Skeletal muscle tissue (tissue), 4 donors: Measurements from ENCODE around the gene XIRP1. TPM values are rescaled to one million over a fixed set of nuclear protein-coding genes. Genes with fewer than 3 reads are reported as not detected.

ENCODE experiments used
- H3K27ac ChIP-seq: one replicate; pipeline ENCODE4 v1.7.0; 2013; ENCODE audit warnings: mild to moderate bottlenecking, low read depth, low read length, inconsistent platforms
- H3K27me3 ChIP-seq, 3 donors: one replicate each; pipeline ENCODE4 v1.7.0; 2013; ENCODE audit warnings: low read length in 3 of 3; ENCODE audit not compliant: control insufficient read depth in 3 of 3, insufficient read depth in 3 of 3
- H3K36me3 ChIP-seq, 3 donors: one replicate each; pipeline ENCODE4 v1.7.0; 2013; ENCODE audit warnings: low read length in 3 of 3; ENCODE audit not compliant: control insufficient read depth in 3 of 3, insufficient read depth in 3 of 3
- H3K4me1 ChIP-seq, 3 donors: one replicate each; pipeline ENCODE4 v1.7.0; 2013; ENCODE audit warnings: low read length in 3 of 3, mild to moderate bottlenecking in 3 of 3; ENCODE audit not compliant: control insufficient read depth in 3 of 3, insufficient read depth in 3 of 3
- H3K4me3 ChIP-seq, 3 donors: one replicate each; pipeline ENCODE4 v1.7.0; 2013; ENCODE audit warnings: low read length in 3 of 3
- H3K9ac ChIP-seq, 3 donors: one replicate each; pipeline ENCODE4 v1.7.0; 2013; ENCODE audit warnings: low read length in 3 of 3, mild to moderate bottlenecking in 3 of 3, moderate library complexity in 2 of 3, low read depth in 1 of 3
- H3K9me3 ChIP-seq, 3 donors: one replicate each; pipeline ENCODE4 v1.7.0; 2013; ENCODE audit warnings: low read length in 3 of 3; ENCODE audit not compliant: control insufficient read depth in 3 of 3
- total RNA-seq: library from RNA; depleted of rRNA; stranded (reverse); fragments of >200 nt; gene quantifications from one replicate; pipeline ENCODE4 v1.2.3, GENCODE V29; 2014
- donor health status: Osteomylitis.

The XIRP1 gene
- total RNA-seq, 1 donor from 2014 or later: 30.8 TPM

DNA sequence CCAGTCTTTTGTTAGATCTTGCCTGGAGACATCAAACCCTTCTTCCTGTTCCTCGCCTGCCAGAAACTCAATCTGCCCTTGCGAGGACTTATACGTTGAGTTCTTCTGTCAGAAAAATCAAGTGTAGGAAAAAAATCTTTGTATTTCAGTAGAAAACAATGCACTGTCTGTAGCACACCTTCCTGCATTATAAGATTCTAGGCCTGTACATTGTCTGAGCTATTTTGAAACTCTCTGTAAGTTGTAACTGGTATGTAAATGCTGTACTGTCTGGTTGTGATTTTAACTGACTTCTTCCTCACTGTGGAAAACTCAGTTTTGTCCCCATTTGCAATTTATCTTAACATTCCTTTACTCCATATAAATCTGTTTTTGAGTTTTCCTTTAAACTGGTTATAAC is 17.7 kb upstream of the XIRP1 start:
- H3K4me1 ChIP-seq: peaks cover 3 to 4% (median 3%) of the 10 kb centered on the region in 3 donors
- no peak overlapping the region for H3K9ac ChIP-seq
- H3K4me3 ChIP-seq: no peak overlapping the region
- no peaks in the 10 kb centered on the region for H3K27me3 ChIP-seq
- H3K27ac ChIP-seq: no peak overlapping the region
- no peaks in the 10 kb centered on the region for H3K36me3 ChIP-seq
- no peaks in the 10 kb centered on the region for H3K9me3 ChIP-seq

DNA sequence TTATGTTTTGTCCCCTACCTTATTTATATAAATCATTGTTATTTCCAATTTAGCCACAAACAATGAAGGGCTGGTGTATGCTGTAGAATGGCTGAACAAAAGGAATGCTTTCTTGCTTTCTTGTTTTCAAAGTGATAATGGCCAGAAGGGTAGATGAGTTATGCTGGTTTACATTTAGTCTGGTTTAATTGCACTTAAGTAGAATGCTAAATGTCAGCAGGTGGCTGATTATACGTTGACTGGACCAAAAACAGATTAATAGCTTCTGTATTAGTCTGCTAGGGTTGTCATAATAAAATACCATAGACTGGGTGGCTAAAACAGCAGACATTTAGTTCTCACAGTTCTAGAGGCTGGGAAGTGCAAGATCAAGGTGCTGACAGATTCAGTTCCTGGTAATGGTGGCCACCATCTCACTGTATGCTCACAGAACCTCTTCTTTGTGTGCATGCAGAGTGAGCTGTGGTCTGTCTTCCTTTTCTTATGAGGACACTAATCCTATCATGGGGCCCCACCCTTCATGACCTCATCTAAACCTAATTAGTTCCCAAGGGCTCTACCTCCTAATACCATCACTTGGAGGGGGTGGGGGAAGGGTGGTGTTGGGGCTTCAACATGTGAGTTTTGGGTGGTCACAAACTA is 17.1 kb upstream of the XIRP1 start:
- peaks cover 3 to 4% (median 3%) of the 10 kb centered on the region in 3 donors for H3K4me1 ChIP-seq
- H3K27ac ChIP-seq: no peak overlapping the region
- no peaks in the 10 kb centered on the region for H3K27me3 ChIP-seq
- no peak overlapping the region for H3K4me3 ChIP-seq
- no peaks in the 10 kb centered on the region for H3K9me3 ChIP-seq
- no peaks in the 10 kb centered on the region for H3K36me3 ChIP-seq
- no peak overlapping the region for H3K9ac ChIP-seq

DNA sequence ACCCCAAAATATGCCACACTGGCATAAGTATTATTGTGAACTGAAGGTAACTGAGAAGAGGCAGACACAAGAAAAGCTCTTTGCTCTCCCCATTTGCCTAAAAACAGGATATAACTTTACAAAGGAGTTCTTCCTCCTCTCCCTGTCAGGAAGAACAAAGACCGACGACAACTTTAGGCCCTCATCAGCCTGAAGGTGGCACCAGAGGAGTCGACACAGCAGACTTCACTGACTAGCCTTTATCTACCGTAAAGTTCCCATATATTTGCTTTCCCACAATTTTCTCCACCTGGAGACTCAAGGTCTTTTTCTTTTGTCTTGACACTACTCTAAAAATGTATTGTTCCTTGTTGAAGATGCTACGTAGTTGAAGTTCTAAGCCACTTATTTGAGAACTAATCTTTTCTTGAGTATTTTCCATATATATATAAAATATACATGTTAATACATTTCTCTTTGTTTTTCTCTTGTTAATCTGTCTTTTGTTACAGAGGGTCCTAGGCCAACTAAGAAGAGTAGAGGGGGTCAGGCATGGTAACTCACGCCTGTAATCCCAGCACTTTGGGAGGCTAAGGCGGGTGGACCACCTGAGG is 16.2 kb upstream of the XIRP1 start:
- no peaks in the 10 kb centered on the region for H3K27me3 ChIP-seq
- H3K27ac ChIP-seq: no peak overlapping the region
- peaks cover 3 to 4% (median 3%) of the 10 kb centered on the region in 3 donors for H3K4me1 ChIP-seq
- peak overlapping the region in 1 of 3 donors; percentile 2 for H3K9ac ChIP-seq
- H3K4me3 ChIP-seq: no peak overlapping the region
- H3K36me3 ChIP-seq: no peaks in the 10 kb centered on the region
- H3K9me3 ChIP-seq: no peaks in the 10 kb centered on the region

DNA sequence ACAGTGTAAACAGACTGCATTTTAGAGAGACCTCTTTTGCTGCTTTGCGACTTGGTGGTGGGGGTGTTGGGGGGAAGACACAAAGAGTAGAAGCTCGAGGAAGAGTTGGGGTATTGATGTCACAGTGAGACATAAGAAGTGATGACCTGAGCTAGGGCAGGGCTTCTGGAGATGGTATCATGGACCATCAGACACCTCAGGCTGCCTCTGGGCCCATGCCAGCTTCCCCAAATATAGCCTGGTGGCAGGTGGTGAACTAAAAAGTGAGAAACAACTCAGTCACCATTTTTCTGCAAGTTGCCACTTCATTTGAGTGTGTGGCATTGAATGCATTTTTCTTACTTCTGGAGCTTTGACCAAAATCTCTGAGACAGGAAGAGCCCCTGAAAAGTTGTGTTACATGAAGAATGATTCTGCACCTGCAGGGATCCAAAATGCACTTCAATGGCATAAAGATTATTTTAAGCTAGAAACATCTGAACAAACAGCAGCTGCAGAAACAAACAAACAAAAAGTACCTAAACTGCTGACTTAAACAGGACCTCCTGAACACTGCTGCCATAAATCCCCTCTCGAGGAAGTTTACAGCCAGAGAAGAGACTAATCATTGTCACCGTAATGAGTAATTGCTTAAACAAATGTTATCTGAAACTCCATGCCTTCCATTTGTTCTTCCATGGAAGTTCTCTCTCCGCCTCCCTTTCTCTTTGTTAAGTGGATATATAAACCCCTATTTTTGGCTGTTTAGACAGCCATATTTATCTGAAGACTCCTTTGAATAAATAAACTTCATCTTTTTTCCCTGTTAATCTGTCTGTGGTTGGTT is 15.2 kb upstream of the XIRP1 start:
- Histone ChIP-seq H3K4me1 (peaks cover 3 to 4% (median 3%) of the 10 kb centered on the region in 3 donors), H3K4me3 (no peak overlapping the region), H3K27ac (no peak overlapping the region), H3K9ac (no peak overlapping the region), H3K9me3 (no peaks in the 10 kb centered on the region), H3K27me3 (no peaks in the 10 kb centered on the region), H3K36me3 (no peaks in the 10 kb centered on the region)

DNA sequence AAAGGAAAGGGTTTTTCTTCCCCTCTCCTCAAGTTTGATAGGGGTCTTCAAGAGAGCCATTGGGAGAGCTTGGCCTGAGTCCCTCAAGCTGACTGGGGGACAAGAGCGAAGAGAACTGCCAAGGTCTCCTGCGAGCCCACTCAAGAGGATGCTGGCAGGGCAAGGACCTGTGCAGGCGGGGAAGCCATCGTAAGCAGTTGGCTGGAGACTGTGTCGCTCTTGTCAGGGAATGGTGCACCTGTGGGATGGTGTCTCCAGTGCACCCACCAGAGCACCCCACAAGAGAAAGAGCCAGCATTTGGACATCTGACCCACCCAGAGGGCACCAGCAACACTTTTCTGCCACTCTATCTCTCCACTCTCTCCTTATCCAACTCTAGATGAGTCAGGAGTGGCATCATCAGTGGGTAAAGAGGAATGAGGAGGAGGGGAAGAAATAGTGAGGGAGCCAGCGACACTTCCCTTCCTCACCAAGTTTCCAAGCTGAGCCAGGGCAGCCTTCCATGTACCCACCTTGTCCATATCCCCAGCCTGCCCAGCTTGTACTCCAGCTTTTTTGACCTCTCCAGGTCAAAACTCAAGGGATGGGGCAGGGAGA is 13.6 kb upstream of the XIRP1 start:
- Histone ChIP-seq H3K9ac (no peak overlapping the region), H3K4me1 (peaks cover 3 to 4% (median 3%) of the 10 kb centered on the region in 3 donors), H3K4me3 (no peak overlapping the region), H3K27ac (no peak overlapping the region), H3K36me3 (no peaks in the 10 kb centered on the region), H3K9me3 (no peaks in the 10 kb centered on the region), H3K27me3 (no peaks in the 10 kb centered on the region)

DNA sequence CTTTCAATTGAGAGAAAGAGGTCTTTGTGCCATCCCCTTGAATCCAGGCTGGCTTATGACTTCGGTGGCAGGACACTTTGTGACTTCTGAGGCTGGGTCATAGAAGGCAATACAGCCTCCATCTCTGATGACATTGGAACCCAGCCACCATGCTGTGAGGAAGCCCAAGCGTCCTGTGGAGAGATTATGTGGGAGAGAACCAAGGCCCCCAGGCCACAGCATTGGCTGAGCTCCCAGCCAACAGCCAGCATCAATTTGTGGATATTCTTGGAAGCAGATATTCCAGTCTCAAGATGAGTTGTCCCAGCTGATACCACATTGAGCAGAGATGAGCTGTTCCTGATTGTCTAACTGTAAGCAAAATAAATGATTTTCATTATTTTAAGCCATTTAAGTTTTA is 12.7 kb upstream of the XIRP1 start:
- H3K27ac ChIP-seq: no peak overlapping the region
- no peaks in the 10 kb centered on the region for H3K27me3 ChIP-seq
- no peaks in the 10 kb centered on the region for H3K9me3 ChIP-seq
- no peak overlapping the region for H3K4me3 ChIP-seq
- no peaks in the 10 kb centered on the region for H3K36me3 ChIP-seq
- H3K4me1 ChIP-seq: peaks cover 3 to 4% (median 3%) of the 10 kb centered on the region in 3 donors
- no peak overlapping the region for H3K9ac ChIP-seq

DNA sequence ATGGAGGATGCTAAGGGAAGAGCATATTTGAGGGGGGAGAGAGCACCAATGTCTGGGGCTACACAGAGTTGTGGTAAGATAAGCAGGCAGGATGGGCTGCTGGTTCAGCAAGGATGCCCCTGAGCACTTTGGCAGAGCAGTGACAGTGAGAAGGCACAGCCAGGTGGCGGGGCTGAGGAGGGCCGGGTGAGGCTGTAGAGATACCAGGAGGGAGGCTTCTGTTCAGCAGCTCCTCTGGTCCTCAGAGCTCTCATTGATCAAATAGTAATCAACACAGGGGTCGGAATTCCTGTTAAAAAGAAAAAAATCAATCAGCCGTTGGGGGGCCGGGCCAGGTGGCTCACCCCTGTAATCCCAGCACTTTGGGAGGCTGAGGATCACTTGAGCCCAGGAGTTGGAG is 11.5 kb upstream of the XIRP1 start:
- peaks cover 3 to 4% (median 3%) of the 10 kb centered on the region in 3 donors for H3K4me1 ChIP-seq
- H3K27me3 ChIP-seq: no peaks in the 10 kb centered on the region
- H3K36me3 ChIP-seq: no peaks in the 10 kb centered on the region
- H3K9ac ChIP-seq: no peak overlapping the region
- no peak overlapping the region for H3K27ac ChIP-seq
- no peaks in the 10 kb centered on the region for H3K9me3 ChIP-seq
- no peak overlapping the region for H3K4me3 ChIP-seq

DNA sequence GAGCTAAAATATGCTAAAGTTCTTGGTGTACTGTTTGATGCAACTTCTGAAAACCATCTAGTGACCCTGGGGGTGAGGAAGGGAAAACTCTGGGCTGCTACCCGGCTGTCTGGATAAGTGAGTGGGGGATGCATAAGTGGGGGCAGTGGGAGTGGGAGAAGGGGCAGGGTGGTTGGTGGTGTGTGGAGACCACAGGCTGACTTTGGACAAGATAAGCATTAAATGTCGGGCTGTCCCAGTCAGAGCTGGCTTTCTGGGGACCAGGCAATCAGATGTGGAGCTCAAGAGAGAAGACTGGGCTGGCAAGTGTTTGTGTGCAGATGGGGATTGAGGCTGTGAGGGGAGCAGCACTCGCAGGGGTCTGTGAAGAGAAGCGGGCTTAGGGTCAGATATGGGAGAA is 11.0 kb upstream of the XIRP1 start:
- H3K27ac ChIP-seq: no peak overlapping the region
- peaks cover 2 to 3% (median 3%) of the 10 kb centered on the region in 3 donors for H3K4me1 ChIP-seq
- H3K4me3 ChIP-seq: no peak overlapping the region
- no peak overlapping the region for H3K9ac ChIP-seq
- H3K36me3 ChIP-seq: no peaks in the 10 kb centered on the region
- H3K9me3 ChIP-seq: no peaks in the 10 kb centered on the region
- no peaks in the 10 kb centered on the region for H3K27me3 ChIP-seq

DNA sequence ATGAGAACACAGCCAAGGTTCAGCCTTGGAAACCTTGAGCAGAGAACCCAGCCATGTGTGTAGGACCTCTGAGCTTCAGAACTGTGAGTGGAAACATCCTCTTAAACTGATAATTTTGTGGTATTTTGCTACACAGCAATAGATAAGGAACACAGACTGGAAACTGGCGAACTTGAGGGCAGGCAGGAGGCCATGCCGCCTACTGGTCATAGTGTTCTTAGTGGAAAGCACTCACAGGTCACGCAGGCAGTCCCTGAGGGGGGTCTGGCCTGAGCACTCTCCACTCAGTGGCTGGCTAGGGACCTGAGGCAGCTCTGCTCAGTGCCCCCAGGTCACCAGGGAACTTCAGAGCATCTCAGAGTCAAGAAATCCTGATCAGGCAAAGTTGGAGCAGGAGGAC is 9.7 kb upstream of the XIRP1 start:
- no peak overlapping the region for H3K4me3 ChIP-seq
- no peaks in the 10 kb centered on the region for H3K27me3 ChIP-seq
- H3K4me1 ChIP-seq: no peaks in the 10 kb centered on the region
- H3K9ac ChIP-seq: no peak overlapping the region
- no peaks in the 10 kb centered on the region for H3K36me3 ChIP-seq
- no peak overlapping the region for H3K27ac ChIP-seq
- no peaks in the 10 kb centered on the region for H3K9me3 ChIP-seq
